Astrocyte of the spinal cord (primary cell): ENCODE data around the gene CTNNBL1.
A peak's percentile ranks its signal among the peaks of the same experiment; 100 is the strongest.

ENCODE experiments used
- DNase-seq: peaks from one replicate; pipeline ENCODE4 v3.0.0; 2011; ENCODE audit warnings: low read depth, low spot score
- H3K4me3 ChIP-seq: 2 replicates; pipeline ENCODE4 v1.5.1; 2011; ENCODE audit warnings: low read depth, mild to moderate bottlenecking, low read length, moderate library complexity
- CTCF ChIP-seq: IDR thresholded peaks from 2 replicates; pipeline ENCODE4 v1.5.1; 2012; ENCODE audit warnings: low read depth, mild to moderate bottlenecking, low read length, inconsistent platforms
- in situ Hi-C: cut with HindIII; loops from 2 replicates; pipeline ENCODE4 v1.10.0; 2017; ENCODE audit warnings: low sequenced_read_pairs

CTNNBL1 gene

GRCh38 chr20:37913567-37914366 is 219.9 kb downstream of the CTNNBL1 start:
- no peak for DNase-seq
- no peak overlapping the region for H3K4me3 ChIP-seq
- in situ Hi-C loops = no loop called here
- no peak for TF ChIP-seq CTCF

- in situ Hi-C loops = no loop called here
- no peak for DNase-seq
- no peak overlapping the region for H3K4me3 ChIP-seq
- no peak for TF ChIP-seq CTCF
Observed at GRCh38 chr20:37914367-37914671, 220.5 kb downstream of the CTNNBL1 start.

GRCh38 chr20:37914672-37915433 is 221.0 kb downstream of the CTNNBL1 start:
- in situ Hi-C loops = no loop called here
- H3K4me3 ChIP-seq = peak overlapping the region; percentile 6
- no peak for TF ChIP-seq CTCF
- no peak for DNase-seq

GRCh38 chr20:37915434-37915787 is 221.6 kb downstream of the CTNNBL1 start:
- DNase-seq = no peak
- no peak overlapping the region for H3K4me3 ChIP-seq
- in situ Hi-C loops = no loop called here
- no peak for TF ChIP-seq CTCF

GRCh38 chr20:37915800-37916570 is 222.2 kb downstream of the CTNNBL1 start:
- H3K4me3 ChIP-seq = no peak overlapping the region
- TF ChIP-seq CTCF = peak; percentile 38
- in situ Hi-C loops = no loop called here
- no peak for DNase-seq

GRCh38 chr20:37917461-37917860 is 223.6 kb downstream of the CTNNBL1 start:
- in situ Hi-C loops = no loop called here
- no peak overlapping the region for H3K4me3 ChIP-seq
- DNase-seq = no peak
- no peak for TF ChIP-seq CTCF
